Measurements from ENCODE around the gene TMEM11.

Gene TMEM11

GRCh38 chr17:21258593-21258992 lies 44.6 kb upstream of the TMEM11 start:
- H4K20me1 ChIP-seq (ENCODE audit: control insufficient read depth, insufficient read depth, low read depth, low read length), result no peaks in the 10 kb centered on the region
- H3K9me2 ChIP-seq (replicated peaks; ENCODE audit: control insufficient read depth, low read length), result no peaks in the 10 kb centered on the region
- H3F3A ChIP-seq (ENCODE audit: control insufficient read depth, insufficient read depth), result no peaks in the 10 kb centered on the region
- H3K4me1 ChIP-seq (ENCODE audit: control insufficient read depth, low read length), result peaks cover 5% of the 10 kb centered on the region
- no peak overlapping the region for H3K4me2 ChIP-seq (ENCODE audit: low read length)
- H3K27me3 ChIP-seq (ENCODE audit: control insufficient read depth, low read length), result peaks cover 13% of the 10 kb centered on the region
- H3K27ac ChIP-seq (ENCODE audit: low read depth, low read length), result no peak overlapping the region
- no peaks in the 10 kb centered on the region for H3K79me2 ChIP-seq (ENCODE audit: control insufficient read depth, low read length)
- H3K9me3 ChIP-seq (ENCODE audit: control insufficient read depth, insufficient read depth, low read length), result no peaks in the 10 kb centered on the region
- H3K4me3 ChIP-seq (ENCODE audit: low read length), result no peak overlapping the region
- no peak for TF ChIP-seq EZH2phosphoT487 (IDR thresholded peaks at IDR 0.05; ENCODE audit: borderline replicate concordance, low read length)
- no peak for TF ChIP-seq CTCF (IDR thresholded peaks at IDR 0.05; ENCODE audit: low read depth, low read length, poor library complexity, severe bottlenecking)
- H3K36me3 ChIP-seq (ENCODE audit: control insufficient read depth, low read length), result no peaks in the 10 kb centered on the region

DNA sequence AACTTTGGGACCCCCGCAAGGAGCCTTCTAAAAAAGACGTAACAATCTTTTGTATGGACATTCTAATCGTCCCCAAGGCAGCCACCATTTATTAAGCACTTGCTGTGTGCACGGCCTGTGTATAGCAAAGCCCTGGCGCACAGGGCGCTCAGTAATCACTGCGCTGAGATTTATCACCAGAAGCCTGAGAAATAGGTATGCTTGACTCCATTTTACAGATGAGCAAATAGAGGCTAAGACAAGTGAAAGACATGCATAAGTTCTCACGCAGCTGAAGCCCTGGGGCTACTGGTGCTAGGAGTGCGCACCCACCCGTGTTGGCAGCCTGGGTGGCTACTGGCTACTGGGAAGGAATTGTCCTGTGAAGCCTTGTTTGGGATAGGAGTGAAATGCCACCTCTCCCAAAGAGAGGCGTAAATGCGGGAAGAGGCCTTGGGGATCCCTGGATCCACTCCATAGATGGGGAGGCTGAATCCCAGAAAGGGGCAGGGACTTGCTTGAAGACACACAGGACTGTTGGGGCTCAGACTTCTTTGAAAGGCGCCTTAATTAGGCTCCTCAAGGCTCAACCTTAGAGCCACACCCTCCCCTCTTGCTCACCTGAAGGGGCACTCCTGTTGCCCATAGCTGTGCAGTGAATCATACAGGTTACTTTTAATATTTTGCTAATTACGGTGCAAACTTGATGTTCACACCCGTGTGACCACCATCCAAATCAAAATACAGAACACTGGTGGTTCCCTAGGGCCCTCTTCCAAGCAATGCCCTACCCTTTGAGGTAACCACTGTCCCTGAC lies 39.9 kb upstream of the TMEM11 start:
- peaks cover 11% of the 10 kb centered on the region for H3K4me1 ChIP-seq (ENCODE audit: control insufficient read depth, low read length)
- no peaks in the 10 kb centered on the region for H3F3A ChIP-seq (ENCODE audit: control insufficient read depth, insufficient read depth)
- no peak overlapping the region for H3K27ac ChIP-seq (ENCODE audit: low read depth, low read length)
- TF ChIP-seq CTCF (IDR thresholded peaks at IDR 0.05; ENCODE audit: low read depth, low read length, poor library complexity, severe bottlenecking) (no peak), EZH2phosphoT487 (IDR thresholded peaks at IDR 0.05; ENCODE audit: borderline replicate concordance, low read length) (peak; percentile 34; the same call in 1 of the 2 replicates)
- peak overlapping the region; percentile 76 for H3K4me3 ChIP-seq (ENCODE audit: low read length)
- no peaks in the 10 kb centered on the region for H3K36me3 ChIP-seq (ENCODE audit: control insufficient read depth, low read length)
- no peaks in the 10 kb centered on the region for H4K20me1 ChIP-seq (ENCODE audit: control insufficient read depth, insufficient read depth, low read depth, low read length)
- no peaks in the 10 kb centered on the region for H3K9me3 ChIP-seq (ENCODE audit: control insufficient read depth, insufficient read depth, low read length)
- no peaks in the 10 kb centered on the region for H3K9me2 ChIP-seq (replicated peaks; ENCODE audit: control insufficient read depth, low read length)
- peaks cover 37% of the 10 kb centered on the region for H3K27me3 ChIP-seq (ENCODE audit: control insufficient read depth, low read length)
- H3K79me2 ChIP-seq (ENCODE audit: control insufficient read depth, low read length), result no peaks in the 10 kb centered on the region
- H3K4me2 ChIP-seq (ENCODE audit: low read length), result peak overlapping the region; percentile 95

DNA sequence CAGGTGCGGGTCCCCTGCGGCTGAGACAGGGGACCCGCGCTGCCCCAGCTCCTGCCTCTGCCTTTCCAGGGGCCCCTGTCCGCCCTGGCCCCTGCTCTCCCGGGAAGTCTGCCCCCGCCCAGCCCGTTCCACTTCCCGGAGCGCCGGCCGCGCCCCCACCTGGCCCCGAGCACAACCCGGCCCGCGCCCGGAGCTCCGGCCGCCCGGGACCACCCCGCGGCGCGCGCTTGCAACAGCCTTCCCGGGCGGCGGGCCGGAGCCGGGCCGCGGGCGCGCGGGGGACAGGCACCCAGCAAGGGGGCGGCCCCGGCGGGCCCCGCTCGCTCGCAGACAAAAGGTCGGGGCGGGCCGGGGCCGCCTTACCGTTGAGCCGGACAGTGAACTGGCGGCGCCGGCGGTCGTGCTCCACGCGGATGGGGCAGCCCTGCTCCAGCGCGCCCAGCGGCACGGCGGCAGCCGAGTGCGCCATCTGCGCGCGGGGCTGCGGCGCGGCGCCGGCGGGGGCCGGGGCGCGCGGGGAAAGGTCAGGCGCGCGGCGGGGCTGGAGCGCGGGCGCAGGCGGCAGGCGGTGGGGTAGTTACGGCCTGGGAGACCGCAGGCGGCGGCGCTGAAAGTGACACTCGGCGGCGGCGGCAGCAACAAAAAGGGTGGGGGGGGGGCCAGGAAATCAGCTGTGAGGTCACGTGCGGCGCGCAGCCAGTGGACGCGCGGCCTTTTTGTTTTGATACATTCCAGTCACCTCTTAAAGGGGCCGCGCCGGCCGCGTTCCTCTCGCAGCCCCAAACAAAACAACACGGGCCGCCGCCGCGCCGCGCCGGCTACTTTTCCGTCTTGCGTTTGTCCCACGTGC lies 39.1 kb upstream of the TMEM11 start, which contains the start of gene NATD1:
NATD1 (minus strand) TSS at position 615 of the 850 bp plus-strand sequence; CDS start at position 469, 146 bp downstream.
- Histone ChIP-seq H3K4me2 (ENCODE audit: low read length) (peak within 1 kb of the TSS; percentile 95), H3F3A (ENCODE audit: control insufficient read depth, insufficient read depth) (no peaks in the 10 kb centered on the region), H3K4me3 (ENCODE audit: low read length) (peak within 1 kb of the TSS; percentile 76), H3K9me3 (ENCODE audit: control insufficient read depth, insufficient read depth, low read length) (no peaks in the 10 kb centered on the region), H3K36me3 (ENCODE audit: control insufficient read depth, low read length) (no peaks in the 10 kb centered on the region), H4K20me1 (ENCODE audit: control insufficient read depth, insufficient read depth, low read depth, low read length) (no peaks in the 10 kb centered on the region), H3K9me2 (replicated peaks; ENCODE audit: control insufficient read depth, low read length) (no peaks in the 10 kb centered on the region), H3K27ac (ENCODE audit: low read depth, low read length) (no peak within 1 kb of the TSS), H3K27me3 (ENCODE audit: control insufficient read depth, low read length) (peaks cover 39% of the 10 kb centered on the region), H3K4me1 (ENCODE audit: control insufficient read depth, low read length) (peaks cover 11% of the 10 kb centered on the region), H3K79me2 (ENCODE audit: control insufficient read depth, low read length) (no peaks in the 10 kb centered on the region)
- TF ChIP-seq CTCF (IDR thresholded peaks at IDR 0.05; ENCODE audit: low read depth, low read length, poor library complexity, severe bottlenecking), result no peak
- no peak for TF ChIP-seq EZH2phosphoT487 (IDR thresholded peaks at IDR 0.05; ENCODE audit: borderline replicate concordance, low read length)
